Adipocyte (in vitro differentiated cells): Measurements from ENCODE around the gene MAGI1.

Source experiments
- DNase-seq: peaks from one replicate; pipeline ENCODE4 v3.0.0-alpha.2; 2015; ENCODE audit warnings: low read depth
- H3K27me3 ChIP-seq: replicated peaks from 2 replicates; pipeline ENCODE4 v1.7.0; 2013; ENCODE audit warnings: mild to moderate bottlenecking, low read length, moderate library complexity; ENCODE audit not compliant: control insufficient read depth, insufficient read depth
- H3K36me3 ChIP-seq: 2 replicates; pipeline ENCODE4 v1.7.0; 2013; ENCODE audit warnings: low read length, mild to moderate bottlenecking, moderate library complexity; ENCODE audit not compliant: control insufficient read depth, insufficient read depth, severe bottlenecking
- H3K4me1 ChIP-seq: 2 replicates; pipeline ENCODE4 v1.7.0; 2013; ENCODE audit warnings: mild to moderate bottlenecking, low read length, moderate library complexity; ENCODE audit not compliant: control insufficient read depth, insufficient read depth
- H3K4me3 ChIP-seq: 2 replicates; pipeline ENCODE4 v1.7.0; 2013; ENCODE audit warnings: mild to moderate bottlenecking, low read length, moderate library complexity
- H3K9ac ChIP-seq: 2 replicates; pipeline ENCODE4 v1.7.0; 2013; ENCODE audit warnings: mild to moderate bottlenecking, low read length, moderate library complexity
- H3K9me3 ChIP-seq: 2 replicates; pipeline ENCODE4 v1.7.0; 2013; ENCODE audit warnings: mild to moderate bottlenecking, low read length, moderate library complexity; ENCODE audit not compliant: control insufficient read depth

Gene MAGI1

GRCh38 chr3:65811086-65811761, 227.5 kb downstream of the MAGI1 start:
- Histone ChIP-seq H3K4me1 (peaks cover 22% of the 10 kb centered on the region), H3K36me3 (no peaks in the 10 kb centered on the region), H3K27me3 (no peaks in the 10 kb centered on the region), H3K9me3 (no peaks in the 10 kb centered on the region), H3K4me3 (no peak overlapping the region), H3K9ac (no peak overlapping the region)
- DNase-seq = no peak

GRCh38 chr3:65810302-65810701, 228.4 kb downstream of the MAGI1 start:
- Histone ChIP-seq H3K36me3 (no peaks in the 10 kb centered on the region), H3K4me3 (no peak overlapping the region), H3K9ac (no peak overlapping the region), H3K9me3 (no peaks in the 10 kb centered on the region), H3K4me1 (peaks cover 22% of the 10 kb centered on the region), H3K27me3 (no peaks in the 10 kb centered on the region)
- no peak for DNase-seq

- Histone ChIP-seq H3K9me3 (no peaks in the 10 kb centered on the region), H3K27me3 (no peaks in the 10 kb centered on the region), H3K4me3 (no peak overlapping the region), H3K9ac (no peak overlapping the region), H3K4me1 (peaks cover 22% of the 10 kb centered on the region), H3K36me3 (no peaks in the 10 kb centered on the region)
- no peak for DNase-seq
These were observed 229.0 kb downstream of the MAGI1 start for GRCh38 chr3:65809641-65810150.

- H3K4me1 ChIP-seq = peaks cover 22% of the 10 kb centered on the region
- no peak for DNase-seq
- H3K9me3 ChIP-seq = no peaks in the 10 kb centered on the region
- no peak overlapping the region for H3K4me3 ChIP-seq
- H3K36me3 ChIP-seq = no peaks in the 10 kb centered on the region
- no peak overlapping the region for H3K9ac ChIP-seq
- no peaks in the 10 kb centered on the region for H3K27me3 ChIP-seq
These were observed 229.9 kb downstream of the MAGI1 start for GRCh38 chr3:65808824-65809223.

- Histone ChIP-seq H3K9ac (no peak overlapping the region), H3K27me3 (no peaks in the 10 kb centered on the region), H3K9me3 (no peaks in the 10 kb centered on the region), H3K36me3 (no peaks in the 10 kb centered on the region), H3K4me1 (peaks cover 22% of the 10 kb centered on the region), H3K4me3 (no peak overlapping the region)
- no peak for DNase-seq
These were observed 230.3 kb downstream of the MAGI1 start for GRCh38 chr3:65808407-65808806.

GRCh38 chr3:65807225-65807624, 231.5 kb downstream of the MAGI1 start:
- Histone ChIP-seq H3K4me3 (no peak overlapping the region), H3K9me3 (no peaks in the 10 kb centered on the region), H3K36me3 (no peaks in the 10 kb centered on the region), H3K4me1 (peaks cover 22% of the 10 kb centered on the region), H3K9ac (no peak overlapping the region), H3K27me3 (no peaks in the 10 kb centered on the region)
- DNase-seq = no peak

GRCh38 chr3:65806600-65806999, 232.1 kb downstream of the MAGI1 start:
- no peak for DNase-seq
- Histone ChIP-seq H3K27me3 (no peaks in the 10 kb centered on the region), H3K36me3 (no peaks in the 10 kb centered on the region), H3K9ac (no peak overlapping the region), H3K9me3 (no peaks in the 10 kb centered on the region), H3K4me3 (no peak overlapping the region), H3K4me1 (peaks cover 18% of the 10 kb centered on the region)

GRCh38 chr3:65796676-65797075, 242.0 kb downstream of the MAGI1 start:
- H3K36me3 ChIP-seq = no peaks in the 10 kb centered on the region
- DNase-seq = no peak
- H3K27me3 ChIP-seq = no peaks in the 10 kb centered on the region
- no peak overlapping the region for H3K4me3 ChIP-seq
- no peaks in the 10 kb centered on the region for H3K4me1 ChIP-seq
- H3K9me3 ChIP-seq = no peaks in the 10 kb centered on the region
- no peak overlapping the region for H3K9ac ChIP-seq

GRCh38 chr3:65795166-65795565, 243.6 kb downstream of the MAGI1 start:
- no peaks in the 10 kb centered on the region for H3K27me3 ChIP-seq
- H3K4me1 ChIP-seq = no peaks in the 10 kb centered on the region
- H3K9ac ChIP-seq = no peak overlapping the region
- no peak for DNase-seq
- no peaks in the 10 kb centered on the region for H3K9me3 ChIP-seq
- no peaks in the 10 kb centered on the region for H3K36me3 ChIP-seq
- H3K4me3 ChIP-seq = no peak overlapping the region

GRCh38 chr3:65793495-65794200, 245.1 kb downstream of the MAGI1 start:
- no peaks in the 10 kb centered on the region for H3K27me3 ChIP-seq
- DNase-seq = no peak
- no peaks in the 10 kb centered on the region for H3K9me3 ChIP-seq
- no peak overlapping the region for H3K4me3 ChIP-seq
- H3K9ac ChIP-seq = no peak overlapping the region
- H3K36me3 ChIP-seq = no peaks in the 10 kb centered on the region
- no peaks in the 10 kb centered on the region for H3K4me1 ChIP-seq

GRCh38 chr3:65788461-65788860, 250.3 kb downstream of the MAGI1 start:
- no peaks in the 10 kb centered on the region for H3K36me3 ChIP-seq
- no peak overlapping the region for H3K9ac ChIP-seq
- no peaks in the 10 kb centered on the region for H3K4me1 ChIP-seq
- H3K4me3 ChIP-seq = no peak overlapping the region
- no peak for DNase-seq
- H3K9me3 ChIP-seq = no peaks in the 10 kb centered on the region
- H3K27me3 ChIP-seq = no peaks in the 10 kb centered on the region
